GM12878 (cell line): ENCODE measurements around the gene TNFAIP2.

Experiments
- CHD4 ChIP-seq: fragments of 200-600 bp; sonication (generic); IDR thresholded peaks from 2 replicates; pipeline ENCODE4 v1.6.1; 2016; ENCODE audit warnings: mild to moderate bottlenecking
- EP300 ChIP-seq, 2 experiments: fragments of 150-350 bp in 1 of 2; IDR thresholded peaks; 2 replicates each; pipeline ENCODE4 v1.6.1; 2011 to 2012; ENCODE audit warnings: low read depth in 2 of 2, low read length in 2 of 2, borderline replicate concordance in 1 of 2, improper control_type of control experiment in 1 of 2, inconsistent platforms in 1 of 2; ENCODE audit not compliant: control insufficient read depth in 1 of 2
- RFX5 ChIP-seq: IDR thresholded peaks from 2 replicates; pipeline ENCODE4 v1.6.1; 2011; ENCODE audit warnings: low read depth, low read length, improper control_type of control experiment
- TF ChIP-seq, protein P1 (sequence below), 3 experiments: IDR thresholded peaks in 2 of 3; conservative IDR thresholded peaks in 1 of 3; 2 replicates each; pipeline ENCODE4 v1.5.1; 2011; ENCODE audit warnings: low read depth in 3 of 3, low read length in 3 of 3, mild to moderate bottlenecking in 3 of 3, control low read depth in 2 of 3, moderate library complexity in 2 of 3, inconsistent platforms in 1 of 3, mixed read lengths in 1 of 3; ENCODE audit not compliant: control insufficient read depth in 2 of 3, insufficient read depth in 1 of 3; ENCODE audit errors: extremely low read depth in 1 of 3

GRCh38 chr14:103073876-103074728, 49.2 kb upstream of the TNFAIP2 start:
- TF ChIP-seq RFX5: no peak
- TF ChIP-seq EP300 (IDR thresholded peaks at IDR 0.05; ENCODE audit: borderline replicate concordance in 1 of 2, control insufficient read depth in 1 of 2, low read depth in 2 of 2, low read length in 2 of 2): no peak
- TF ChIP-seq, protein P1, sequence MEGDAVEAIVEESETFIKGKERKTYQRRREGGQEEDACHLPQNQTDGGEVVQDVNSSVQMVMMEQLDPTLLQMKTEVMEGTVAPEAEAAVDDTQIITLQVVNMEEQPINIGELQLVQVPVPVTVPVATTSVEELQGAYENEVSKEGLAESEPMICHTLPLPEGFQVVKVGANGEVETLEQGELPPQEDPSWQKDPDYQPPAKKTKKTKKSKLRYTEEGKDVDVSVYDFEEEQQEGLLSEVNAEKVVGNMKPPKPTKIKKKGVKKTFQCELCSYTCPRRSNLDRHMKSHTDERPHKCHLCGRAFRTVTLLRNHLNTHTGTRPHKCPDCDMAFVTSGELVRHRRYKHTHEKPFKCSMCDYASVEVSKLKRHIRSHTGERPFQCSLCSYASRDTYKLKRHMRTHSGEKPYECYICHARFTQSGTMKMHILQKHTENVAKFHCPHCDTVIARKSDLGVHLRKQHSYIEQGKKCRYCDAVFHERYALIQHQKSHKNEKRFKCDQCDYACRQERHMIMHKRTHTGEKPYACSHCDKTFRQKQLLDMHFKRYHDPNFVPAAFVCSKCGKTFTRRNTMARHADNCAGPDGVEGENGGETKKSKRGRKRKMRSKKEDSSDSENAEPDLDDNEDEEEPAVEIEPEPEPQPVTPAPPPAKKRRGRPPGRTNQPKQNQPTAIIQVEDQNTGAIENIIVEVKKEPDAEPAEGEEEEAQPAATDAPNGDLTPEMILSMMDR (IDR thresholded peaks at IDR 0.05 in 2 of 3, conservative IDR thresholded peaks at IDR 0.05 in 1 of 3; ENCODE audit: control insufficient read depth in 2 of 3, extremely low read depth in 1 of 3, insufficient read depth in 1 of 3, low read depth in 3 of 3, low read length in 3 of 3): no peak
- TF ChIP-seq CHD4: no peak
